Activated CD8-positive, alpha-beta memory T cell treated with anti-CD3 and anti-CD28 coated beads, Interleukin-2, amount 50 U/mL, for 1 hour (primary cell): ENCODE results near the gene TMEM9.

Source experiments
- DNase-seq: peaks from one replicate; pipeline ENCODE4 v3.0.0-alpha.2; 2020; ENCODE audit errors: extremely low read depth

Gene TMEM9

DNA sequence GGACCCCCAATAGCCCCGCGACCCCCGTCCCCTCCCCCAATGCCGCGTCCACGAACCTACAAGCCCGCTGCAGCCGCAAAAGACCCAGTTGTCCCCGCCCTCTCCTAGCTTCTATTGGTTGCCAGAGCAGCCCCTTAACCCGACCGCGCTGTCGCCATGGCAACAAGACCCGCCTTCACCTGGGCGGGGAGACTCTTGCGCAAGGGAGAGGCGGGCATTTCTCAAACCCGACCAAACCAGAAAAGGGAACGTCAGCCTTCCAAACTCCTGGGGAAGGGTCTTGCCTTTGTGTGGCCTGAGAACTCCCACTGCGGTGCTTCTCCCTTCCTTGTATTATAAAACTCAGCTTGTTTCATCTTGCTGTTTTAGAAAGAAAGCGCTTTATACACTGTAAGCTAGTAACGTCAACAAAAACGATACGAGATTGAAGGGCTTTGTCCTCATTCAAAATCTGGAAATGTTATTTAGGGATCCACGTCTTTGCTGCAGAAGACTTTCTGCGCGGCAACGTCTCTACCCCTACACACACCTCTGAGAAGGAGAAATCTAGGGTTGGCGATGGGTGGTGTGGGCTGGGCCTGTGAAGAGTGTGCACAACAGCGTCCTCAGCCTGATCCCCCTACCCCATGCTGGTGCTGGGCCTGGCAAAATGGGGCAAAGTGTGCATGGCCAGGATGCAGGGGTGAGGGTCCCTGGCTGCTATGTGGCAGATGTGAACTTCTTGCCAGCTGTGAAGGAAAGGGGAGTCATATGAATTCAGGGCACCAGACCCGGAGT, at the start of gene TMEM9:
TMEM9 (minus strand) TSS at position 86 of the 777 bp plus-strand sequence. CDS start 551 bp downstream, outside the sequence.
- peak; percentile 92 for DNase-seq

DNA sequence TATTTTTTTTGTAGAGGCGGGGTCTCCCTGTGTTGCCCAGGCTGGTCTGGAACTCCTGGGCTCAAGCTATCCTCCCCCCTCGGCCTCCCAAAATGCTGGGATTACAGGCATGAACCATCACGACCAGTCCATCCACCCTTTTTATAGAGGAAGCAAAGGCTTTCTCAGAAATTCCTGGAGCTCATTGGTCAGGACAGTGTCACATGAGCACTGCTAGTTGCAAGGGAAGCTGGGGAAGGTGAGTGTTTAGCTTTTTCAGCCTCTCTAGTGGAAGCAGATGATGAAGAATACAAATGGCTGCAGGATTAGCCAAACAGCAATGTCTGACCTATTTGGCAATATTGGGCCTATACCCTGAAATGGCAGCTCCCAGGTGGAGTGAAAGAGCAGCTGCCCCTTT, 44.3 kb upstream of the TMEM9 start:
- DNase-seq: no peak

DNA sequence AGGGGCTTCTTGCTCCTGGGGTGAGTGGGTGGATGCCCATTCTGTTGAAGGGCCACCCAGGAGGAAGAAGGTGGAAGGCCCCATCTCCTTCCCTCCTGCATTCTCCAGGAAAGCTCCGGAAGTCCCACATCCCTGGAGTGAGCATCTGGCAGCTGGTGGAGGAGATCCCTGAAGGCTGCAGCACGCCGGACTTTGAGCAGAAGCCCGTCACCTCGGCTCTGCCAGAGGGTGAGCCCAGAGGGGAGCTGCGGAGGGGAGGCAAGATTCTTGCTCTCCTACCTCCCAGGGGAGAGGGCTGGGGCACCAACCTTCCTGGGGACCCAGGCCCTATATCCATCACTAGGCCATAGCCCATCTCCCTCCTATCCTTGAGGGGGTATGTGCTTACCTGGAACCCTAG, 39.8 kb upstream of the TMEM9 start:
- DNase-seq: no peak

DNA sequence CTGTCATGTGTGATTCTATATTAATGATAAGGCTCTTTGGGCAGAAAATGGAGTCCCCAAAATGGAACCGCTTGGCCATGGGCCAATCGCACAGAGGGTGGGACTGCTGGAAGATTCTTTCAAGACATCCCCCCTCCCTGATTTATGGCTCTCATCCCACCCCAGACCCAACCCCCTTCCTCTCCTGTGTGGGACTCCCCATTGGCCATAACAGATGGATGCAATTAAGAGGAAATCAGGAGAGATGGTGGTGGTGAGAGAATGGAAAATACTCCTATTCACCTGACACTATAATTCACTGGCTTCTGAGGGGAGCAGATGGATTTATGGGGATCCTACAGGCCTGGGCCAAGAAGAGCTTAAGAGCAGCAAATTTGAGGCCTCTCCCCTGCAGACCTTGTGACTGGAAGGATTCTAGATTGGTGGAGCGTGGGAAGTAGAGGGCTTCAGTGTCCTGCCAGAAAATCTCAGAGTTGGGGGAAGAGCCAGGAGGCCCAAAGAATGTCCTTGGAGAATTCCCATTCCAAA, 38.1 kb upstream of the TMEM9 start:
- DNase-seq: no peak

DNA sequence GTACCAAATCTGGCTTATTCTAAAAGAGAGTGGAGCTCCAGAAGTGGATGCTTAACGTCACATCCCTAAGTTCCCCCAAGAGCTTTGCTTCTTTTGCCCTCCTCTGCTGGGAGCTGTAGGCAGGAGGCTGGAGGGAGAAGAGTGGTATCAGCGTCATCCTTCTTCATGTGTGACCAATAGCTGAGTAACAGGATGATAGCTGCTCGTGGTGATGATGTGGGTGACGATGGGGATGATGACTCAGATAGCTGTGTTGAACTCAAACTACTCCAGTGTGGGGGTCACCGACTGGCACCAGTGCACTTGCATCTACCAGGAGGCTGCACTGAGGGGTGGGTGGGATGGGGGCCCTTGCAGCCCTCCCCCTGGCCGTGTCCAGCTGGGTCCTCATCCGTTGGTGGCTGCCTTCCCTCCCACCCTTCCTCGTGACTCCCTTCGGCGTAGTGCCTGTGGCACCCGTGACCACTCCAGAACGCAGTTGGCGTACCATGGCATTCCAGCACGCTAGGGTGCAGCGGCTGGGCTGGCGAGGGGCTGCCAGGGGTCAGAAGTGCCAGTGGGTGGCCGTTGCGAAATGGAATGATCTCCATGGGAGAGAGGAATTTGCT, 37.5 kb upstream of the TMEM9 start:
- no peak for DNase-seq

DNA sequence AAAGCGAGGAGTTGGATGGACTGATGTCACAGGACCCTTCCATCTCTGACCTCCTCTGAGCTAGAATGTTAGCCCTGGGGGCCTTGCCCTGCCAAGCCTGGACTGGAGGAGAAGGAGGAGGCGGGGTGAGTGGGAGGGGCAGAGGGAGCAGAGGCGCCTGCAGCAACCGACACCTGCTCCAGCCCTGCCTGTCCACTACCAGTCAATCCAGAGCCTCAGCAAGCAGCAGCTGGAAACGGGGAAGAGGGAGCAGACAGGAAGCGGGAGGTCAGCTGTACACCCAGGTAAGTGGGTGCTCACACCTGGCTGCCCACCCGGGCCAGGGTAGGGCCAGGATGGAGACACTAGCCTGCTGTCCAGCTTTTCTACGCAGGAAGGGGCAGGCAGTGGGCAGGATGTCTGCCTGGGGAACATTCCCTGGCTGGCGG, 36.4 kb upstream of the TMEM9 start, which contains the start of gene IGFN1:
IGFN1 (plus strand) TSS at position 201 of the 428 bp plus-strand sequence. CDS start 2,470 bp downstream, outside the sequence.
- DNase-seq: no peak

DNA sequence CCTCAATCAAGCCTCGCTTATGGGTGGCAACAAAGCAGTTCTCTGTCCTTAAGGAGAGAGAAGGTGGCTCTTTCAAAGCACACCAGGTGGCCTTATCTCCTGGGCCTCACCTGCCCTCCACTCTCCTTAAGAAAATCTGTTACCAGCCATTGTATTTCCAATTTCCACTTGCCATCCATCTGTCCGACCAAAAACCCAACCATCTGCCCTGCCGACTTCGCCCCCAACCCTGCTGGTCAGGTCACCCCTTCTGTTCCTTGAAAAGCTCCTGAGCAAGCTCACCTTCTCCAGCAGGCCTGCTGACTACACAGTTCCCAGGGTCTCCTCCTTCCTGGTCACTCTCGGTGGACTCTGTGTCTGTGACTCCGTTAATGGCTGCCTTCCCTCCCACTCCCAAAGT, 35.7 kb upstream of the TMEM9 start:
- no peak for DNase-seq

DNA sequence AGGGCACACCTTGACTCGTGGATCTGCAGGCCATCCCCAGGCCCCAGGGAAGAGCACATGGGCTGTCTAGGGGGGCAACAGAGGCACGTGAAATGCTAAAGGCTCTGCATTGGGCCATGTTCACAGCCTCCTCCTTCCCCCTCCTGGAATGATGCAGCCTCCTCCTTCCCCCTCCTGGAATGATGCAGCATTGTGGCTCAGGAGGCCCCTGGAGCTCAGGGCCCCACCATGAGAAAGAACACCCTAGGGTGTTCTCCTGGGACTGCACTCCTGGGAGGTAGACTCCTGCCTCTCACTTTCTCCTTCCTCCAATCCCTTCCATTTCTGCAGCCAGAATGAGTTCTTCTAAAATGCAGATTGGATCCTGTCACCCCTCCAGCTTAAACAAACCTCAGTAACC, 34.8 kb upstream of the TMEM9 start:
- DNase-seq: no peak

DNA sequence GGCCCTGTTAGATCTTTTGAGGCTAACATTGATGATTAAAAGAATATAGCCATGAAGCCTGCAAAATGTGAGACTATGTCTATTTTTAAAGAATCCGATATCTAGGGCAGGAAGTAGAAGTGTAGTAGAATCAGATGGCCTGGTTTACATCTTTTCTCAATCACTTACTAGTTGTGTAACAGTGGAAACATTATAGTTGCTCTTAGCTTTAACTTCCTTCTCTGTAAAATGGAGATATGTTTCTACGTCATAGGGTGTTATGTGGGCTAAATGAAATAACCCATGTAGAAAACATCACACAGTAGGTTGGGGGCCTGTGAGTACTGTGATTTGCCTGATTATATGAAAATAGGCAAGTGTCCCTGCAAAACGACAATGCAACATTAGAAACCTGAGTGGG, 31.9 kb upstream of the TMEM9 start:
- DNase-seq: no peak

DNA sequence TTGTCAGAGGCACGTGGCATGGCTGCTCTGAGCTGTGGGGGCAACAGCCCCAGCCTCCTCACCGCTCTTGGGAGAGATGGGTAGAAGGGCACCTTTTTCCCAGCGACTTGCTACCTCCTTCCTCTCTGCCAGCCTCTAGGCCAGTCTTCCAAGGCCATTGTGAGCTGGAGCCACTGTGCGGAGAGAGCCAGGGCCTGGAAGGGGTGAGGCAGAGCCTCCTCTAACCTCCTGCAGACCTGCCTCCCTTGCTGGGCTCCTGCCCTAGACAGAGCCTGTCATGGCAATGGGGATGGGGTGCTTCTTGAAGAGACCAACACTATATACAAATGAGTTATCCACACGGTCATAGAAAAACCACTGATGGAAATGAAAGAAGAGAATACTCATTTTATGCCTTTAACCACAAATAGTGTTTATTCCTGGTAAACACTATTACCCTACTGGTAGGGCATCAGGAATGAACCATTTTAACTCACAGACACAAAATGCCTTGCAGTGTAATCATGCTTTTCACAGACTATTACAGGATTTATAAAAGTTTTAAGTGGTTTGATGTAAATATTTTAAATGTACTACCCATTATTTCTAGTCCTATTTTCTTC, 31.4 kb upstream of the TMEM9 start:
- no peak for DNase-seq

DNA sequence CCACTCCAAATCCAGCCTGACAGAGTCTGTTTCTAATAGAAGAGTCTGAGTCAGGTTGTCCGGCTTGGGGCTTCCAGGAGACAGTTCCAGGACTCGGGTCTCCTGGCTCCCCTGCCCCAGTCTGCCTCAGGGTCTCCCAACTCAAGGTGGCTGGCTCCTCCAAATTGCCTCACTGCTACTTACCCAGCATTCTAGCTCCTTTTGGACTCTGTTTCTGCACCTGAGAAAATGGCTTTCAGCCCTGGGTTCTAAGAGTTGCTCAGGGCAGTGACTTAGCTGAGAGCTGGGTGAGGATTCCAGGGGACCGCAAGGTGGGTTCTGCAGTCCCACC, 30.8 kb upstream of the TMEM9 start:
- DNase-seq: no peak

DNA sequence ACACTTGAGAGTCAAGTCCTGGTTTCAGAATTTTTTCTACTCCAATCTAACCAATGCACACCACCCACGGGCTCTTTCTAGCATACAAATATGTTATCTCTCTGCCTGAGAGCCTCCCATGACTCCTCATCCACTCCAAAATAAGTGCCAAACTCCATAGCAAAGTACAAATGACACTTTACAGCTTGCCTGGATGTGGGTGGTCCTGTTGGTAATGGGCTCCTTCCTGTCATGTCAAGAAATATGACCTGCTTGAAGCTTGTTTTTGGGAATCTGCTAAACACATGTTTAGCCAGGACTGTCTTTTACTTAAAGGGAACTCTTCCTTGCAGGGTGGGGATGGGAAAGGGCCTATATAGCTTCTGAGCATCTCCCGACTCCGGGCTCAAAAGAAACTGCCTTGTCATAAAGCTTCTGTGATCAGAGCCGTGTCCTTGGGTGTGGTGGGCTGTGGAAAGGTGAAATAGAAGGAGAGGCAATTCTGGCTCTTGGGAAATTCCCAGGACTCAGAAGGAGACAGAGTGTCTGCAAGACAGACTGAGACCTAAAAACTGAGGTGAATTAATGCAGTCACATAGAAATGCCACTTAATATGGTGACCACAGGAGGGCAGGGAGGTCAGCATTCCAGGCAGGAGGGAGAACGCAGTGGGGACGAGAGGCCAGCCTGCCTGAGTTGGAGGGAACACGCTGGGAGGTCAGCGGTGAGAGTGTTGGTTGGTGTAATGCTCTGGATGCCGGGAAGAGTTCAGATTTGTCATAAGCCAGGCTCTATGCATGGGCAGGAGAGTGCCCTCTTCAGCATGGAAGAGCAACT, 30.2 kb upstream of the TMEM9 start:
- no peak for DNase-seq

DNA sequence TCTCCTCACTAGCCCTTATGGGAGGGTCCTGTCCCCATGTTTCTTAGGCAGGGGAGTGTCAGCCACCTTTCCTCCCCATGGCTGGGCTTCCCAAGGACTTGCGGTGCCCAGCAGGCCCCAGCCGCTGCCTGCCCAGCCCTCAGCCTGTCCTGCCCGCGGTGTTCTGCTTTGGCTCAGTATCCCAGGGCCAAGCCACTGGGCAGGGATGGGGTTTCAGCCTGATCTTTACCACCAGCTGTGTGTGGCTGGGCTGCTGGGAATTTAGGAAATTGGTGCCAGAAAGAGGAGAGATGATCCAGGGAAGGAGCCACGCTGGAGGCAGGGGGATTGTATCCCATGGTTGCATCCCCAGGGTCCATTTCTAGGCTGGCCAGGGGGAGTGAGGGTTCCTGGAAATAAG, 29.5 kb upstream of the TMEM9 start:
- no peak for DNase-seq

DNA sequence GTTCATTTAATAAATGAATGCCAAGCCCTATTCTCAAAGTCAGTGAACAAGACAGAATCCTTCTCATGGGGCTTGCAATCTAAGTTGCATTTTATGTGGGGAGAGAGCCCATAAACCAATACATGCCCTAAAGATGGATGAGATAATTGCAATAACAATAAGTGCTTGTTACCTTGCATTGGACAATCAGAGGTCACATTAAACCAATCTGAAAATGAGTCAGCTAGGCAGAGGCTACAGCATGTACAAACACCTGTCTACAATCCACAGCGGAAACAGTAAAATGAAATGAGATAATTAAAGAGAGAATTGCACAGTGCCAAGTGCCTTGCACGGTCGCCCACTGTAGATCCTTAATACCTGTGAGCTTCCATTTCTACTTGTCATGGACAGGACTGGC, 28.9 kb upstream of the TMEM9 start:
- no peak for DNase-seq

DNA sequence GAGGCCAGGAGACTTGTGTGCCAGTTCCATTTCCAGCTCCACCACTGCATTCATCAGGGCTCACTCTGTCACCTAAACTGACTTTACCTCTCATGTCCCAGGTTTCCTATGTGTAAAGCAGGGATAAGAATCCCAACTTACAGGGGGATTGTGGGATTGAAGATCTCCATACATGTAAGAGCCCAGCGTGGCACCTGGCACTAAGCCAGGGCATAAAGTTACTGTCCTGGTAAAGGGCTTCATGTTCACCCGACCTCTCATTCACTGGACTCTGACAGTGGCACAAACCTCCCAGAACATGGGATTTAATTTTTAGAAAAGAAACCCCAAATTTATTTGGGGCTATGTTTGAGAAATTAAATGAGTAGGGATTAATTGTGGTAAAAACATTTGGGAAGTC, 27.5 kb upstream of the TMEM9 start:
- DNase-seq: no peak

DNA sequence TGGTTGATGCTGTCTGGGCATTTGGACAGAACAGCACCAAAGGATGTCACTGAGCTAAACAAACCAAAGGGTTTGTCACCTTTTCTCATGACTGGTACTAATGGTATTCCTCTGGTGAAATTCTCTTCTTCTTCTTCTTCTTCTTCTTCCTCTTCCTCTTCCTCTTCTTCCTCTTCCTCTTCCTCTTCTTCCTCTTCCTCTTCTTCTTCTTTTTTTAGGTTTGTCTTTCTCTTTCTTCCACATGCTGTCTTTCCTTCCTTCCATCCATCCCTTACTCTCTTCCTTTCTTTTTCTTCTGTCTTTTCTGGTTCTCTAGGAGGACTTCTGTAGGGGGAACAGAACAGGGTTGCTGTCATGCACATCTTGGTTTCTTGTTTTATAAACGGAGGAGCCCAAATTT, 27.0 kb upstream of the TMEM9 start:
- DNase-seq: no peak

DNA sequence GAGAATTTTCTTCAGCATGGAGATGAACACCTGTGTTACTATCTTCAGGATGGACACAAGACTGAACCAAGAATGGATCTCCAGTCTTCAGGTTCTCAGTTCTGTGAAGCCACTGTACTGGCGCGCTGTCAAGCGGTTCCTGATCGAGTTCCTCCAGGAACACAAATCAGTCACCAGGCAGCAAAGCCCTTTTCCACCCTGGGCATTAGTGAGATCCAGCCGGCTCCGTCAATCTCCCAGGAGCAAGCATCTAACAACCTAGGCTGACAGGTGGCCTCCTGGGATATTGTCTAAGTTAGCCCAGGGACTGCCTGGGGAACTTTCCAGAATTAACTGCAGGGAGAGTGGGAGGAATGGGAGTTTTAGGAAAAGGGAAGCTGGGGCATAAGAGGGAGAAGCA, 26.6 kb upstream of the TMEM9 start:
- no peak for DNase-seq

DNA sequence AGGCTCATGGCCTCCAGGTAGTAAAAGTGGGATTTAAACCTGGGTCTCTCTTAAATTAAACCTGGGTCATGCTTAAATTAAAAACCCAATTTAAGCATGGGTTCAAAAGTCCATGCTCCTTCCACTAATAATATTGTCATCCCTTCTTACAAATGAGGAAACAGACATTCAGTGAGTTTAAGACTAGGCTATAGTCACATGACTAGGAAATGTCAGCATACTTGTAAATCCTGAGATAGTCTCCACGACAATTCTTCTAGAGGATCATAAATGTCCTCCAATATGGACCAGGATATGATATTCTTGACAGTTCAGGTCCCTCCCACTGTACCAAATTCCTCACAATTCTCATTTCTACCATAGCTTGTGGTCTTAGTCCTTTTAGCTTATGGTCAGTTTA, 25.9 kb upstream of the TMEM9 start:
- no peak for DNase-seq

DNA sequence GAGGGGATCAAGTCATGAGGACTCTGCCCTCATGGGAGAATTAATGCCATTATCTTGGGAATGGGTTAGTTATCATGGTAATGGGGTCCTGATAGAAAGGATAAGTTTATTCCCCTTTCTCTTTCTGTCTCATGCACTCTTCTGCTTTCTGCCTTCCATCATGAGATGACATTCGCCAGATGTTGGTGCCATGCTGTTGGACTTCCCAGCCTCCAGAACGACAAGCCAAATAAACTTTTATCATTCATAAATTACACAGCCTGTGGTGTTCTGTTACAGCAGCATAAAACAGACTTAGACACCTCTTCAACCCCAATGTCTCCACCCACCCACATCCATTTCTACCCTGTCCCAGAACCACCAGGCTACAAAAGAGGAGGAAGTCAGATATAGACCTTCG, 24.4 kb upstream of the TMEM9 start:
- DNase-seq: no peak

DNA sequence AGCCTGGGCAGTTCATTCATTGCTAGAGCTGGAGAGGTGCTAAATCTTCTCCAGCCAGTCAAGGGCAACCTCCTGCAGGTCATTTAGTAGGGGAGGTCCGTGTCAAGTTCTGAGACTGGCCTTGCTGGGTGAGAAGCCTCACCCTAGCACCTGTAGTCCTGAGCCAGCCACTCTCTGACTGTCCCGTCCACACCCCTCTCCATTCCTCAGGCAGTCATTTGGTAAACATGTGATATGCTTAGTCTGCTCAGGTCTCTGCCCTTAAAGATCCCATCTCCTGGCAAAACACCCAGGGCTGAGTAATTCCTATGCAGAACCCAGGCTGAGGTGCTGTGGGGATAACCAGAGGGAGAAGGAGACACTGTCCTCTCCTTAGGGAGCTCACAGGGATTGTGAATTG, 22.7 kb upstream of the TMEM9 start:
- no peak for DNase-seq

DNA sequence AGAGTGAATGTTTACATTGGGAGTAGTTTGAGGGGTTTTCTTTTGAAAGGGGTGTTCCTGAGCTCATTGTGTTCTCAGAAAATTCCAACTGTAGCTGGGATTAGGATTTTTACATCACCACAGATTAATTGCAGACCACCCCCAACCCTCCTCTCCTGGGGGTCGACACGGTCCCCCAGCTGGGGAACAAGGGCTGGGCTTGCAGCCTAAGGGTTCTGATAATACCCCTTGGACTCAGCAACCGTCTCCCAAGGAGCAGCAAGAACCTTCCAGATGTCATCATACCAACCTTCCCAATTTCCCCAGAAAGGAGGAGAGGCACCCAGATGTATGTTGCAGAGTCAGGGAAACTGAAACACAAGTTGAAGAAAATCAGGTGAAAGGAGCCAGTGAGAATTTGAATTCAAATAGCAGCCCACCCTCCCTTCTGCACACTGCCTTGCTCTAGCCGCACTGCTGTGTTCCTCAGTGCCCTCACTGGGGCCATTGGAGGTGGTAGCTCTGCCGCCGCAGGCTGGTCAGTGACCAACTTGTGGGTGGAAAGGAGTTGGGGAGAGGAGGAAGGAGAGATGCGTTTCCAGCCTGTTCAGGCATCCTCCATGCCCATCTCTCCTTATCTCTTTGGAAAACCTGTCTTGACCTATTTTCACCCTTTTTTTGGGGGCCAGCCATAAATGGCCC, 21.7 kb upstream of the TMEM9 start:
- no peak for DNase-seq

DNA sequence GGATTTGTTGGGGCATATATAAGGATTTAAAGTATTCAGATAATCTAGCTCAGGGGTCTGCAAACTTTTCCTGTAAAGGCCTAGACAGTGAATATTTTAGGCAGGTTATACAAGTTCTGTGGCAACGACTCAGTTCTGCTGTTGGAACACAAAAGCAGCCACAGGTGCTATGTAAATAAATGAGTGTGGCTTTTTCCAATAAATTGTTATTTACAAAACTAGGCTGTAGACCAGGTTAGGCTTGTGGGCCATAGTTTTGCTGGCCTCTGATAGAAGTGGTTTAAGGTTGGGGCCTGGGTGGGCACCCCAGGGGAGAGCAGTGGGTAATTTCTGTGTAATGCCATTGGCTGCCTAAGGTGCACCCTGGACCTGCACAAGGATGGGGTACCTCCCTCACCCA, 19.5 kb upstream of the TMEM9 start:
- no peak for DNase-seq
